Epidermal melanocyte (primary cell): ENCODE data around the gene NUCKS1.

Experiments
- DNase-seq: peaks from one replicate; pipeline ENCODE4 v3.0.0; 2011; ENCODE audit warnings: low spot score; ENCODE audit not compliant: insufficient read length

NUCKS1 gene

DNA sequence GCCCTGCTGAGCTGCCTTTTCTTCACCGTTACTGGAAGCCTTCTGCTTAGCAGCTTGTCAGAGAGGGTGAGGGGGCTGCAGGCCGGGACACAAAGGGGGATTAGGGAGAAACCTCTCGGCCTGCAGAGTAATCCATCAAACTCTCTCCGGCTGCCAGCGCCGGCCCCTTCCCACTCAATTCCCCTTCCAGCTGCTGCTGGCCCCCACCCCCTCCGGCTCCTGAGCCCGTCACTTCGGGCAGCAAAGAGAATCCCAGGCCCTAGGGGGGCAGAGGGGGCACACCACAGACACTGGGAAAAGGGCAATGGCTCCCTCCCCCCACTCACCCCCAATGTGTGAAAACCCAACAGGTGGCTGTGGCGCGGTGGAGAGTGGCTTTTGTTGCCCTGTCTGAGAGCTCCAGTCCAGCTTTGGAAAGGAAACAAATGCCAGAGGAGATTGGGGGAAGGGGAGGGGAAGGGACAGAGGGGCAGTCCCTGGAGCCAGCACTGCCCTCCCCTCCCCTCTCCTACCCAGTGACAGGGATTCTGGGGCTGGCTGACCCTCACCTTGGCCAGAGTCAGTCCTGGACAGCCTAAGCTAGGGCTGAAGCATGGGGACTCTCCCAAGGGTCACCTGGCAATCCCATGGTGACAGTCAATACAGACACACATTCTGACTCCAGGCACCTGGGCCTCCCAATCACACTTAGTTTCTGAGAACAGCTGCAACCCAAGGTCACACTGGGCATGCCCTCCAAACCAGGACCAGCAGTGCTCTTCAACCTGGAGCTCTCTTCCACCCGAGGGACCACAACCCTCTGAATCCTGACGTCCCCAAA, 79.2 kb downstream of the NUCKS1 start:
- no peak for DNase-seq

DNA sequence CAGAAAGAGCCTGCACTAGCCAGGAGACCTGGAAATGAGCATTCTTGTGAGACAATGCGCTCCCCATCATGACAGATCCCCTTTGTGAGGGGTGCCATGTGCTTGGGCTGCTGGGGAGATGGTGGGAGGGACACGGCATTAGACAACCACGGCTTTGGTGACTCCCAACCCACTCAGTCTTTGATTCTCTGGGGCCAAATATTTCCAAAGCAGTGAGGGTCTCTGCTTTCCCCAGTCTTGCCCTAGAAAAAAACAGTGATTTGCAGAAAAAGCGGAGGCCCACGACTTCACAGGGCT, 79.9 kb downstream of the NUCKS1 start:
- DNase-seq, result no peak

DNA sequence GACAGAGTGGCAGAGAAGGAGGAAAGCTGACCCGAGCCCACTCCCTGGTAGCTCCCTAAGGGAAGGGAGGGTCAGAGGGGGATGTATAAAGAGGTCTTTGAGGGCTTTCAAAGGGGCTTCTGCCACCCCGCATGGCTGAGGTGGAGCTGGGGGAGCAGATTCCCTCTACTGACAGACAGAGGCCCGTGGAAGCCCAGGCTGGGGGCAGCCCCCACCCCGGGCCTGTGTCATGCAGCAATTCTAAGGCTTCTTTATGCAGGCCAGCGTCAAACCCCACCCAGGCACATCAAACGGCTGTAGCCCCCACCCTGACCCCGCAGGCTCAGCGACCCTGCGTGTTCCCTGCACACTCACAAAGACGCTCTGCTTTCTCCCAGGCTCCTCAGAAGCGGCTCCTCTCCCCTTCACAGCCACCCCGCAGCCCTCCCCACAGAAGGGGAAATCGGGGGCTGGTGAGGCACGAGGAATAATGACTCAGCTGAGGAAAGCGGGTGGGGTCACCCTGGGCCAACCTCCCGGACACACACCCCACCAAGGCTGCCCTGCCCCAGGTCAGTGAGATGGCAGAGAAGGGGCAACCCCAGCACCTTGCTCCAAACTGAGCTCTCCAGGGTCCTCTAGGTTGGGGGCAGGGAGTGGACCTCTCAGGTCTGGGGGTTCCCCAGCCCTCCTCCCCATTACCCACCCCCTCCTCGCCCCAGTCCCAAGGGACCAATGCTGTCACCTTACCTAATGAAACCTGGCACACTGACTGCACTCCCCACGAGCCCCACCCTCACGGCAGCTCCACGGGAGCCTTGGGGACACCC, 80.4 kb downstream of the NUCKS1 start:
- DNase-seq, result no peak

DNA sequence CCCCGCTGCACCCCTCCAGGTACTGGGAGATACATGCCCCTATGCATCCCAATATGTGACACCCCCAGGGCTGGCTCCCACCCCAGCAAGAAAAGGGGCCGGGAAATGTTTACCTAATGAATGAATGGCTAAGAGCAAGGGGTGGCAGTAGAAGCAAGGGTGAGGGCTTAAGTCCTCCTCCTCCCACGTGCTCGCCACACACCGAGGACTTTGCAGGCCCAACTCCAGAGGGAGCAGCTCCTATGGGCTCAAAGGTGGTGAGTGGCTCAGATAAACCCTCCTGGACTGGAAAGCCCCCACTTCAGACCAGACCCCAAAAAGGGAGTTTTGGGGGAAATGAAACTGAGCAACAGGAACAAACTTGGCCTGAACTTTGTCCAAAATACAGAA, 81.0 kb downstream of the NUCKS1 start:
- DNase-seq, result no peak

DNA sequence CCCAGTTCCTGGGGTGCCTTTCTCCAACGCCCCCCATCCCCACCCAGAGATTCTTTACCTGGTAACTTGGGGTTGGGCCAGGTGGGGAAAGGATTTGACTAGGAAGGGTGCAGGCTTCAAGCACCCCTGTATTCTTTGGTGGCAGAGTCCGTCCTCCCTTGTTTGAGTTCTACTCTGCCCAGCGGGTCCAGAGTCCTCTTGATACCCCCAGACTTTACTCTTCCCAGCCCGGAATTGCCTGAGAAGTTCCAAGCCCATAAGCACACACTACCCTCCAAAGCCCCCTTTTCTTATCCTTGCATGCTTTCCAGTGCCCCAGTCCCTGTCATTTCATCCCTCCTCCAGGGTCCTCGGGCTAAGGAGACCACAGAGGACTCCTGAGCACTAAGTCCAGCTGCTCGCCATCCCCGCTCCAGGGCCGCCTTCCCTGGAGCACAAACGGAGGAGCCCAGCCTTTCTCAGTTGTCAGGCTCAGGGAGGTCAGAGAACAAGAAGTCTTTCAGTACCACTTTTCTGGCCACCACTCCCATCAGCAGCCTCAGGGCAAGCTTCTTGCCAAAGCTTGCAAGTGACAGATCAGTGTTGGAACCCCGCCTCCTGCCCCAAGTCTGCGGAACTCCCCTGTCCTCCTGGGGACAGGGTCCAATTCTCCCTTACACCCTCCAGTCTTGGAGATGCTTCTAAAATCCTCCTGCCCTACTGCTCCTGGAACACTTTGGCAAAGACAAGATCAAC, 81.9 kb downstream of the NUCKS1 start:
- DNase-seq, result no peak

DNA sequence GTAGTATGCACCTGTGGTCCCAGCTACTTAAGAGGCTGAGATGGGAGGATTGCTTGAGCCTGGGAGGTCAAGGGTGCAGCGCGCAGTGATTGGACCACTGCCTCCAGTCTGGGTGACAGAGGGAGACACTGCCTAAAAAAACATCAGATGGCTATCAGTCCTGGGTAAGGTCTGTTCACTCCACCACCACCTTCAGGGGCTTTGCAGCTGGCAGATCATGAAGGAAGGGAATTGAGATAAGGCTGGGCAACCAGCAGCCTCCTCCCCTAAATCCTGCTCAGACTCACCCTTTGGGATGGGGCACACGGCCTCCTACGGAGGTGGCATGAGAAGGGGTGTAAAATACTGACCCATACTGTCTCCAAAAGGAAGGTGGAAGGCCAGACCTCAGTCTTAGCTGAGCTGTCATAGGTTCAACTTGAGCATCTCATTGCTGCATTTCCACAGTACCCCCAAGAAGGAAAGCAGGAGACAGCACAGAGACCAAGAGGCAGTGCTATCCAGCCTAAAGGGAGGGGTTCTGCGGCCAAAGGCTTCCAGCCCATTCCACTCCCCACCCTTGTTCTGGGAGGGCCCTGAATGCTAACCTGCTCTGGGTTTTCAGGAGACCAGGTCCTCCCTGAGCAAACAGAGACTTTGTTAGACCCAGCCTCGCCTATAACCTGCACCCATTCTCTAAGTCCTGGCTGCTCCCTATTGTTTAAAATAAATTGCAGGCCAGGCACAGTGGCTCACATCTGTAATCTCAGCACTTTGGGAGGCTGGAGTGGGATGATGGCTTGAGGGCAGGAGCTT, 83.4 kb downstream of the NUCKS1 start:
- no peak for DNase-seq

DNA sequence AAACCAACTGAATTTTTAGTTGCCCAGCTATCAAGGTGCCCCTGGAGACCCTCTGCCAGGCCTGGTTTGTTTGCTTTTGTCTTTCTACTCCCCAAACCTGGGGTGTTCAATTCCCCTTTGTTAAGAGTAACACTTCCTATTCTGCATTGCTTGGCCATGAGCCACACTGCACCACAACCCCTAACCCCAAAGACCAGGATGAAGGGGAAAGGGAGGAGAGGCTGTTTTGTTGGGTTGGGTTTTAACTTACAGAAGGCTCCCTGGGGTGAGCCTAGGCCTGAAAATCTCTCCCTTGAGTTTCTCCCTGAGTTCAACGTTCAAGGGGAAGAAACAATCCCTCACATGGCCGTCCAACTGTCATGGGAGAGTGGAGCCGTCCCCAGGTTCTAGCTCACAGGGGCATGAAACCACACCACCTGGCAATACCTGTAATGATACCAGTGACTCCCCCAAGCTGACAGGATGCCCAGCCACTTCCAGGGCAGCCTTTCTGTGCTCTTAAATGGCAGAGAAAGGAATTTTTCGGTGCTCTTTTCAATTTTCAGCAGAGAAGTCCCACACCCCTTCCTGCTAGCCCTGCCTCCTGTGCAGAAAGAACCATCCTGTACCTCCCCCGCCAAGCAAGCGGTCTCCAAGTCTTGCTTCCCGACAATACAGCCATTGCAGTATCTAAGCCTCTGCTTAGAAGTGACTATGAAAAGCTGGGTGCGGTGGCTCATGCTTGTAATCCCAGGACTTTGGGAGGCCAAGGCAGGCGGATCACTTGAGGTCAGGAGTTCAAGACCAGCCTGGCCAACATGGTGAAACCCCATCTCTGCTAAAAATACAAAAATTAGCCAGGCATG, 84.6 kb downstream of the NUCKS1 start:
- DNase-seq, result no peak

DNA sequence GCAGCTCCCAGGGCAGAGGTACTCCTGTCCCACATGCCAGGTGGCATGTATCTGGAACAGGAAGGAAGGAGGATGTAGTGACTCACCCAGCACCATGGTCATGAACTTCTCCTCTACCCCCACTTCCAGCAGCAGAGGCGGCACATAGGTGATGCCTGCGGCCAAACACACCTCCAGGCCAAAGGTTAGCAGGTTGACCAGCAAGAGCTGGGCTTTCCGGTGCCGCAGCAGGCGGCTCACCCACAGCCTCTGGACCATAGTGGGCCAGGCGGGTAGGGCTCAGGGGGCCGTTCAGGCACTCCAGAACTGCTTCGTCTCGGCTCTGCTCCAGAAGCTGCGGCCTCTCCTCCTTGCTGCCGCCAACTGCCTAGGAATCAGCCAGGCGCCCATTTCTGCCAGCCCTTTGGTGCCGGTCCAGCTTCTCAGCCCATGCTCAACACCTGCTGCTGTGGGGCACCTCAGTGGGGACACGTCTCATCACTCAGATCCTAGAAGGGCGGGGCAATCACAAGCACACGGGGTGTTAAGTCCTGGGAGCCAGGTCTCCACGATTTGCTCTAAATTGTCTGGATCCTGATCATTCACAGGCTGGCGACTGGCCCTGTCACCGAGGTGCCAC, 85.5 kb downstream of the NUCKS1 start:
- DNase-seq, result no peak

DNA sequence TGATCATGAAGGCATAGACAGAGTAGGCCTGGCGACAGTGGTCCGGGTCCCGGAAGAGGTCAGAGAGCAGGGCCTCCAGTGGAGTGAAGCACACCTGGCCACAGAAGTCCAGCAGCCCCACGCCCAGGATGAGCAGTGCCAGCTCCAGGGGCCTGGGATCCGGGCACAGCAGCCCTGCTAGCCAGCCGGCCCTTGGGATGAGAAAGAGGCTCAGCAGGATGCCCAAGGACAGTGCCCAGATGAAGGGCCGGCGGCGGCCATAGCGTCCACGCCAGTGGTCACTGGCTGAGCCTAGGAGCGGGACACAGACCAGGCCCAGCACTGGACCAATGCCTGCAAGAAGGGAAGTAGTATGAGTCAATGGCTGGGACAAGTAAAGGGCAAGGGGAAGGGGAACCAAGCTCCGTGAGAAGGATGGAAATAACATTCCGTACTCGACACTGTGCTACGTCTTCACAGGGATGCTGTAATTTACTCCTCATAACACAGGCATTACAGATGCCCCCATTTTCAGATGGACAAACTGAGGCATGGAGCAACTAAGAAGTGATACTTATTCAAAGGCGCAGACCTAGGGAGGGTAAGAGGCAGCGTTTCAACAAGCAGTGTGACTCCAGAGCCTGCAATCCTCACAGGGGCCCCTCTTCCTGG, 86.6 kb downstream of the NUCKS1 start:
- no peak for DNase-seq
